ENCODE measurements around the gene PSENEN. TPM values are rescaled to one million over a fixed set of nuclear protein-coding genes. Genes with fewer than 3 reads are reported as not detected.

The PSENEN gene
- total RNA-seq, 1 donor from 2014 or later, result 83.8 TPM

DNA sequence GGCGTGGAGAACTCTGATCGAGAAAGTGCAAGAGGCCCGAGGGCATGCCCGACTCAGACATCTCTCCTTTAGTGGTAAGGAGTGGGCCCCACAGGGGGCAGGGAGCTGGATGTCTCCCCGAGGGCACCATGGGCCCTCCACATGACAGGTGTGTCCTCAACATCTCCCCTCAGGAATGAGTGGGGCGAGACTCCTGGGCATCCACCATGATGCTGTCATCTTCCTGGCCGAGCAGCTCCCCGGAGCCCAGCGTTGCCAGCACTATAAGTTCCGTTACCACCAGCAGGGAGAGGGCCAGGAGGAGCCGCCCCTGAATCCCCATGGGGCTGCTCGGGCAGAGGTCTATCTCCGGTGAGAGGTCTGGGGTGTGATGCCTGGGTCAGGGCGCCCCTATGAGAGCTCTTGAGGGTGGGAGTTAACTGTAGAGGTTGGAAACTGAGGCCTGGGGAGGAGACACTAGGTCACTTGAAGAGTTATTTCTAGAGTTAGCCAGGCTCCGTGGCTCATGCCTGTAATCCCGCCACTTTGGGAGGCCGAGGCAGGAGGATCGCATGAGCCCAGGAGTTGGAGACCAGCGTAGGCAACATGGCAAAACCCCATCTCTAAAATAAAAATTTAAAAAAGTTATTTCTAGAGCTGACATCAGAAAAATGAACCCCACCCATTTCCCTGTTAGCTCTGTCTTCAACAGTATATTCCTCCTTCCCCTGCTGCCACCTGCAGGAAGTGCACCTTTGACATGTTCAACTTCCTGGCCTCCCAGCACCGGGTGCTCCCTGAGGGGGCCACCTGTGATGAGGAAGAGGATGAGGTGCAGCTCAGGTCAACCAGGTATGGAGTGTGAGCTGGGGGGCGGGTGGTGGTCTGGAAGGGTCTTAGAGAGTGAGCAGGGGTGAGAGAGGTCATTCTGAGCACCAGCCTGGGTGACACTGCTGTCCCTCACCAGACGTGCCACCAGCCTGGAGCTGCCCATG is 8.3 kb upstream of the PSENEN start:
- H3K36me3 Mint-ChIP-seq (ENCODE audit: insufficient read depth), result peaks cover 19% of the 10 kb centered on the region
- H3K4me3 Mint-ChIP-seq (ENCODE audit: low read depth), result no peak overlapping the region
- H3K9me3 Mint-ChIP-seq (ENCODE audit: low read depth), result no peaks in the 10 kb centered on the region
- TF ChIP-seq, protein P1, sequence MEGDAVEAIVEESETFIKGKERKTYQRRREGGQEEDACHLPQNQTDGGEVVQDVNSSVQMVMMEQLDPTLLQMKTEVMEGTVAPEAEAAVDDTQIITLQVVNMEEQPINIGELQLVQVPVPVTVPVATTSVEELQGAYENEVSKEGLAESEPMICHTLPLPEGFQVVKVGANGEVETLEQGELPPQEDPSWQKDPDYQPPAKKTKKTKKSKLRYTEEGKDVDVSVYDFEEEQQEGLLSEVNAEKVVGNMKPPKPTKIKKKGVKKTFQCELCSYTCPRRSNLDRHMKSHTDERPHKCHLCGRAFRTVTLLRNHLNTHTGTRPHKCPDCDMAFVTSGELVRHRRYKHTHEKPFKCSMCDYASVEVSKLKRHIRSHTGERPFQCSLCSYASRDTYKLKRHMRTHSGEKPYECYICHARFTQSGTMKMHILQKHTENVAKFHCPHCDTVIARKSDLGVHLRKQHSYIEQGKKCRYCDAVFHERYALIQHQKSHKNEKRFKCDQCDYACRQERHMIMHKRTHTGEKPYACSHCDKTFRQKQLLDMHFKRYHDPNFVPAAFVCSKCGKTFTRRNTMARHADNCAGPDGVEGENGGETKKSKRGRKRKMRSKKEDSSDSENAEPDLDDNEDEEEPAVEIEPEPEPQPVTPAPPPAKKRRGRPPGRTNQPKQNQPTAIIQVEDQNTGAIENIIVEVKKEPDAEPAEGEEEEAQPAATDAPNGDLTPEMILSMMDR (IDR thresholded peaks at IDR 0.05; ENCODE audit: unreplicated experiment), result peak; percentile 21
- no peak overlapping the region for H3K27ac Mint-ChIP-seq
- peaks cover 3% of the 10 kb centered on the region for H3K4me1 Mint-ChIP-seq (ENCODE audit: low read depth)
- no peaks in the 10 kb centered on the region for H3K27me3 Mint-ChIP-seq
- no peak for DNase-seq (ENCODE audit: low spot score, unreplicated experiment)

DNA sequence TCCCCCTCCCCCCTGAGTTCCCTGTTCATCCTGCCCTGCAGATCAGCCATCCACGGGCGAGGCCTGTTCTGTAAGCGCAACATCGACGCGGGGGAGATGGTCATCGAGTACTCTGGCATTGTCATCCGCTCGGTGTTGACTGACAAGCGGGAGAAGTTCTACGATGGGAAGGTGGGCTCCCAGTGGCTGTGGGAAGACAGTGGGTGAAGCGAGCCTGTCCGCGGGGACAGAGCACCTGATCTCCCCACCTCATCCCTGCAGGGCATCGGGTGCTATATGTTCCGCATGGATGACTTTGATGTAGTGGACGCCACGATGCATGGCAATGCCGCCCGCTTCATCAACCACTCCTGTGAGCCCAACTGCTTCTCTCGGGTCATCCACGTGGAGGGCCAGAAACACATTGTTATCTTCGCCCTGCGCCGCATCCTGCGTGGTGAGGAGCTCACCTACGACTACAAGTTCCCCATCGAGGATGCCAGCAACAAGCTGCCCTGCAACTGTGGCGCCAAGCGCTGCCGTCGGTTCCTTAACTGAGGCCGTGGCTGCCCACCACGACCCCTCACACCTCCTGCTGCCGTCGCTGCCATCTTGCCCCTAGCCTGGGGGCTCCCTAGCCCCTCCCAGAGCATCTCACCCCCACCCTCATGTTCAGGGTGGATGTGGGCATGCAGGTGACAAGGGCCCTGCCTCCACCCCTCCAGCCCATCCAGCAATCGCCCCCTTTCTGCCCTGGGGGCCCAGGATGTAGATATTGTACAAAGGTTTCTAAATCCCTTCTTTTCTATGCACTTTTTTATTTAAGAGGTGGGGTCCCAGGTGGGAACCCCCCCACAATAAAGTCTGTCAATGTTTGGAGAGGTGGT is 7.2 kb upstream of the PSENEN start:
- no peaks in the 10 kb centered on the region for H3K27me3 Mint-ChIP-seq
- no peaks in the 10 kb centered on the region for H3K9me3 Mint-ChIP-seq (ENCODE audit: low read depth)
- TF ChIP-seq, protein P1 (IDR thresholded peaks at IDR 0.05; ENCODE audit: unreplicated experiment), result no peak
- no peak overlapping the region for H3K4me3 Mint-ChIP-seq (ENCODE audit: low read depth)
- H3K27ac Mint-ChIP-seq, result no peak overlapping the region
- H3K4me1 Mint-ChIP-seq (ENCODE audit: low read depth), result peaks cover 3% of the 10 kb centered on the region
- DNase-seq (ENCODE audit: low spot score, unreplicated experiment), result no peak
- H3K36me3 Mint-ChIP-seq (ENCODE audit: insufficient read depth), result peaks cover 19% of the 10 kb centered on the region

- H3K27me3 Mint-ChIP-seq, result no peaks in the 10 kb centered on the region
- H3K4me1 Mint-ChIP-seq (ENCODE audit: low read depth), result peaks cover 3% of the 10 kb centered on the region
- H3K4me3 Mint-ChIP-seq (ENCODE audit: low read depth), result no peak overlapping the region
- no peaks in the 10 kb centered on the region for H3K9me3 Mint-ChIP-seq (ENCODE audit: low read depth)
- no peak for DNase-seq (ENCODE audit: low spot score, unreplicated experiment)
- H3K36me3 Mint-ChIP-seq (ENCODE audit: insufficient read depth), result peaks cover 18% of the 10 kb centered on the region
- H3K27ac Mint-ChIP-seq, result no peak overlapping the region
- TF ChIP-seq, protein P1 (IDR thresholded peaks at IDR 0.05; ENCODE audit: unreplicated experiment), result no peak
These were observed 6.6 kb upstream of the PSENEN start for GRCh38 chr19:35738887-35739229.

DNA sequence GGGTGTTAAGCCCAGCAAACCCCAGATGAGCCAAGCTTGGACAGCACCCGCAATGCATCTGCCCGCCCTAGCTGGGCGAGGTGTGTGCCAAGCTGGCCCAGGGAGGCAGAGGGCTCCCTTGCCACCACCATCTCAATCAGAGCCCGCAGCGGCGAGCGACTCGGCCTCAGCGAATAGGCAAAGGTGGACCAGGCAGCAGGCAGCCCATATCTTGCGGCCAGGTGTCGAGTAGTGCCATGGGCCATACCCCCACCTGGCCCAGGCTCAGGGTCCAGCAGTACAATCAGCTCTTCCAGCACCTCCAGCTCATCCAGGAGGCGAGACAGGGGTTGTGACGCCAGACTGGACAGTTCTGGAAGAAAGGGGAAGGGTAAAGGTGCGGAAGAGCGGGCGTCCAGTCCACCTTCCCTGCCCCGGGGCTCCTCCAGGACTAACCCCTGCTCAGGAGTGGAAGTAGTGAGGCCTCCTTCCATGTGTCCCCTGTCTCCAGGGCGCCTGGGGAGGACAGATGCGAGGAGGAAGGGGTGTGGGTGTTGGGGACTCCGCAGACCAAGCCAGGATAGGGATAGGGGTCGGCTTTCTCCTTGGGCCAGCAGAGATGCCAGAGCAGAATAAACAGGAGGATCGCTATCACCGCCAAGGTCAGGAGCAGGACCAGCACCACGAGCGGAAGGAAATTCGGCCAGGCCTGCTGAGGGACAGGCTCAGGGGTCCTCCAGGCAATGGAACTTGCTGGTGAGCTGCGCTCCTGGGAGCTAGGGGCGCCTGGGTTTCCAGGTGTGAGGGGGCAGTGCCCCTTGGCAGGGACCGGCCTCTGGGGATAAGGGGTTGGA is 6.0 kb upstream of the PSENEN start:
- Mint-ChIP-seq H3K36me3 (ENCODE audit: insufficient read depth) (peaks cover 13% of the 10 kb centered on the region), H3K4me3 (ENCODE audit: low read depth) (peak overlapping the region; percentile 76), H3K27me3 (no peaks in the 10 kb centered on the region), H3K9me3 (ENCODE audit: low read depth) (no peaks in the 10 kb centered on the region), H3K4me1 (ENCODE audit: low read depth) (peaks cover 4% of the 10 kb centered on the region), H3K27ac (peak overlapping the region; percentile 45)
- TF ChIP-seq, protein P1 (IDR thresholded peaks at IDR 0.05; ENCODE audit: unreplicated experiment), result no peak
- no peak for DNase-seq (ENCODE audit: low spot score, unreplicated experiment)

DNA sequence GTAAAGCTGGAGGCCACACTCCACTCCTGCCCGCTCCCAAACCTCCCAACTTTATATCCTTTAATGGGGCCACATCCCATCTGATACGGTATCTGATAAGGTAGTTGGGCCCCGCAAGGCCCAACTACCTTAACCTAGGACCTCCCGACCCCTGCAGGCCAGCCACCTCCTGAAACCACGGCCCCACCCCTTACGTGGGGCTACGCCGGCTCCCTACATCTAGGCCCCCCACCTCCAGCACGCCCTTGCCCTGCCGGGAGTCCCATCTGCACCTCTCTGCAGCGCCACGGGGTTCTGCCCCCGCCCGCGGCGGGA is 5.4 kb upstream of the PSENEN start:
- Mint-ChIP-seq H3K4me1 (ENCODE audit: low read depth) (peaks cover 7% of the 10 kb centered on the region), H3K9me3 (ENCODE audit: low read depth) (no peaks in the 10 kb centered on the region), H3K36me3 (ENCODE audit: insufficient read depth) (peaks cover 10% of the 10 kb centered on the region), H3K4me3 (ENCODE audit: low read depth) (peak overlapping the region; percentile 76), H3K27me3 (no peaks in the 10 kb centered on the region), H3K27ac (no peak overlapping the region)
- TF ChIP-seq, protein P1 (IDR thresholded peaks at IDR 0.05; ENCODE audit: unreplicated experiment), result no peak
- DNase-seq (ENCODE audit: low spot score, unreplicated experiment), result no peak
